Lower lobe of right lung (tissue), 2 donors: ENCODE measurements around the gene FGFR2. TPM values are rescaled to one million over a fixed set of nuclear protein-coding genes. Genes with fewer than 3 reads are reported as not detected.
A peak's percentile ranks its signal among the peaks of the same experiment; 100 is the strongest.

ENCODE experiments used
- ATAC-seq, 2 donors: fragments of 200-7000 bp; cut with Tn5 transposase; one replicate each; pipeline ENCODE4 v1.9.1; 2020 to 2022; ENCODE audit warnings: mild to moderate bottlenecking in 2 of 2, moderate library complexity in 2 of 2
- DNase-seq: peaks from one replicate; pipeline ENCODE4 v3.0.0-alpha.2; 2020
- H3K27ac ChIP-seq: fragments of 200-600 bp; one replicate; pipeline ENCODE4 v1.8.0; 2022
- H3K27me3 ChIP-seq: fragments of 200-600 bp; one replicate; pipeline ENCODE4 v1.8.0; 2022; ENCODE audit warnings: low read depth
- H3K36me3 ChIP-seq: fragments of 200-600 bp; one replicate; pipeline ENCODE4 v1.8.0; 2022; ENCODE audit warnings: mild to moderate bottlenecking
- H3K4me1 ChIP-seq: fragments of 200-600 bp; one replicate; pipeline ENCODE4 v1.8.0; 2022
- H3K4me3 ChIP-seq: fragments of 200-600 bp; one replicate; pipeline ENCODE4 v1.8.0; 2022; ENCODE audit warnings: mild to moderate bottlenecking
- H3K9me3 ChIP-seq: fragments of 200-600 bp; one replicate; pipeline ENCODE4 v1.8.0; 2022
- CTCF ChIP-seq: fragments of 200-600 bp; IDR thresholded peaks from one replicate; pipeline ENCODE4 v1.8.0; 2022; ENCODE audit warnings: antibody characterized with exemption, mild to moderate bottlenecking
- intact Hi-C: fragments of 100-400 bp; cut with DNase I; formaldehyde crosslinking; loops from one replicate; pipeline ENCODE4 v1.11.0; 2022
- long read RNA-seq: library from polyadenylated mRNA; unstranded; transcript quantifications from one replicate; pipeline ENCODE4 v2.0.0, GENCODE V29; 2021
- total RNA-seq: library from RNA; stranded (reverse); fragmentation: NEBNext Ultra II Directional; extraction: Animal tissue kit (Norgen Biotek cat#: 25700); gene quantifications from one replicate; pipeline ENCODE4 v1.2.1, GENCODE V29; 2021
- donor health status: DM: no; HTN: yes; CAD: no; lungs with severe emphysema.

The FGFR2 gene
- total RNA-seq, result 59.2 TPM
- long read RNA-seq, transcript FGFR2-215 (18 exons, 3,061 nt), result major isoform, 16 of 65 reads
- long read RNA-seq, partial matches to known transcripts, result 11 of 65 reads
- long read RNA-seq, other reads (novel, unspliced or antisense), result 38 of 65 reads

DNA sequence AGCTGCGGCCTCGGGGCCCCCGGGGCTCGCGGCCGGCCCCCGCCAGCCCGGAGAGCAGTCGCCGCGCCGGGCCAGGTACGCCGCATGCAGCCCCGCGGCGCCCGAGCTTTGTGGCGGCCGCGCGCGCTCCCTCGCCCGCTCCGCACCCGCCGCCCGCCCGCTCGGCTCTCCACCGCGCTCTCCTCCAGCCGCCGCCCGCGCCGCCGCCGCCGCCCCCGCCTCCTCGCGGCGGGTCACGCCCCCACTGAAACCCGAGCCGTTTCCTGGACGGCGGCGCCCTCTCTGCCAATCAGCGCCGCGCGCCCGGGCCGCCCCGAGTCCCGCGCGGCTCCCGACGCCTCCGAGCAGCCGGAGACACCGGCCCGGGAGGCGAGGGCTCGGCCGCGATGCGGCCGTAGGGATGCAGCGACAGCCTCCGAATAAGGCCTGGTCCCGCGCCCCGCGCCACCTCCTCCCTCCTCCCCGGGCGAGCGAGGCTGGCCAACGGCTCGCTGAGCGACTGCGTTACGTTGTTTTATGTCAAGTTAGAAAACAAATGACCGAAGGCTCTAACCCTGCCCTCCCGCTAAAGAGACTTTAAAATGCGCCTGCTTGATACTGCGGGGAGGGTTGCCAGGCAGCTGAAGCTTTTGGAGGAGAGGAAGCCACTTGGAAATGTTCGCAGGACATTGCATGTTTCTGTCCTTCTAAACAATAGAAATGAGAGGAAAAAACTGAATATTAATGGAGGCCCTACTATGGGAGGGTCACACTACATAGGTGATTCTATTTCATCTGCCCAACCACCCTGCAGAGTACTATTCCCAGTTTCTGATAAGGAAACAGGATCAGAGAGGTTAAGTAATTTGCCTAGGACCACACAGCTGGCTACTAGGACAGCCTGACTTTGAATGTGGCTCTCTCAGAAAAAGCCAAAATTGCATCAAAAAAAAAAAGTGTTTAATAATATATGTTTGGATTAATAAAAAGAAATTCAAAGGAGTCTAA lies at the start of gene FGFR2:
FGFR2 (minus strand) TSS at position 182 of the 987 bp plus-strand sequence. CDS start 4,627 bp downstream, outside the sequence.
- peak within 1 kb of the TSS; percentile 73 for H3K27ac ChIP-seq
- intact Hi-C loops, result no loop called here
- DNase-seq, result peak; percentile 83
- peaks cover 11% of the 10 kb centered on the region for H3K4me1 ChIP-seq
- peak; percentile 91 to 94 for ATAC-seq
- peaks cover 37% of the 10 kb centered on the region for H3K27me3 ChIP-seq
- TF ChIP-seq CTCF, result no peak
- no peaks in the 10 kb centered on the region for H3K9me3 ChIP-seq
- H3K4me3 ChIP-seq, result peak within 1 kb of the TSS; percentile 67
- H3K36me3 ChIP-seq, result no peaks in the 10 kb centered on the region

- Histone ChIP-seq H3K27ac (no peak overlapping the region), H3K9me3 (no peaks in the 10 kb centered on the region), H3K27me3 (peaks cover 3% of the 10 kb centered on the region), H3K36me3 (no peaks in the 10 kb centered on the region), H3K4me3 (no peak overlapping the region), H3K4me1 (no peaks in the 10 kb centered on the region)
- ATAC-seq, result no peak
- TF ChIP-seq CTCF, result no peak
- no peak for DNase-seq
- intact Hi-C loops, result no loop called here
Measured at GRCh38 chr10:121647401-121647800, 49.2 kb upstream of the FGFR2 start.

DNA sequence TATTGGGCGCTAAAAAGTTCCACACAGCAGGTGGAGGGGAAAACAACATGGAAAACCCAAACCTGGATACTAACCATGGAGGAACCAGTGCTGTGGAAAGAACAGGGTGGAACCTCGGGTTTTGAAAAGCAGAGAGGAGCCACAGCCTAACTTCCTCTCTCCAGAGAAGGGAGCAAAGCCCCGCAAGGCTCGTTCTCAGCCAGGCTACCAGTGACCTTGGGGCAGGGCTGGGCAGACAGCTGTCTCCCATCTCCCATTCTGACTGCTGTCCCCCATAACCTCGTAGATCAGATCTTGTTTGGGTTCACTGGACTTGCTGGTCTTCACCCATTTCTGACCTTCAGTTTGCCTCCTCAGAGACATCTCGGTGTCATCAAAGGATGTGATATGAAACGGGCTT lies 47.5 kb upstream of the FGFR2 start:
- peaks cover 3% of the 10 kb centered on the region for H3K27me3 ChIP-seq
- H3K36me3 ChIP-seq, result no peaks in the 10 kb centered on the region
- no peaks in the 10 kb centered on the region for H3K4me1 ChIP-seq
- DNase-seq, result no peak
- TF ChIP-seq CTCF, result no peak
- peaks cover 5% of the 10 kb centered on the region for H3K9me3 ChIP-seq
- H3K27ac ChIP-seq, result no peak overlapping the region
- intact Hi-C loops, result no loop called here
- ATAC-seq, result no peak
- no peak overlapping the region for H3K4me3 ChIP-seq

DNA sequence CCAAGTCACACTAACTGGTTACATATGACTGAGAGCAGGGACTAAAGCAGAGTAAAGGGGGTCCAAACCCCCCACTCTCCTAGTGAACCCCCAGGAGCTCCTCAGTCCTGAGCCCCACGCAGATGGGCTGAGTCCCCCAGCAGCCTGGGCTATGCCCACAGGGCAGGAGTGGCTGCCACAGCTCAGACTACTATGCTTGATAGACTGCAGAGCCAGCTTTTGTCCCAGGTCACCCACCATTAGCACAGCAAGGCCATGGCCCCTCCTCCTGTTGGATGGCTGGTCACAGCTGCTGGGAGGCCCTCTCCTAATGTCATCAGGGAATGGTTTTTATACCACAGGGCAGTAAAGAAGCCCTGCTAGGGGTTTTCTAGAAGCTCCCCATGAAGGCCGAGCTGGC lies 46.3 kb upstream of the FGFR2 start:
- peaks cover 9% of the 10 kb centered on the region for H3K9me3 ChIP-seq
- H3K4me3 ChIP-seq, result no peak overlapping the region
- no peak for DNase-seq
- ATAC-seq, result no peak
- H3K4me1 ChIP-seq, result no peaks in the 10 kb centered on the region
- no peaks in the 10 kb centered on the region for H3K36me3 ChIP-seq
- intact Hi-C loops, result no loop called here
- no peak overlapping the region for H3K27ac ChIP-seq
- peaks cover 3% of the 10 kb centered on the region for H3K27me3 ChIP-seq
- TF ChIP-seq CTCF, result no peak

DNA sequence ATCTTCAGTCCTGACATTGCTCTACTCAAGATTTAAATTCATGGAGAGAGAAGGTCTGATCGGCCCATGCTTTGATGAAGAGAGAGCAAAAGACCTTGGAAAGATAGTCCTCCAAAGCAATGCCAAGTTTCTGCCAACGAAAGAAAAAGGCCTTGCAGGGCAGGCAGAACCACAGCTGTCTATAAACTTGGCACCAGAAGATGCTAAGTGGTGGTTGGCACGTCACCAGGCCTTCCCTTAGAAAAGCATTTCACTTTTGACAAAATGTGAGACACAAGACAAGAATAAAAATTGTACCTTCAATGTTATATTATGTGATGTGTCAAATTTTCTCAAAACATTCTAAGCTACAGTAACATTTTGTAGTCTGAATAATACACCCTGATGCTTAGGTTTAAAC lies 42.0 kb upstream of the FGFR2 start:
- ATAC-seq, result no peak
- H3K4me3 ChIP-seq, result no peak overlapping the region
- no peaks in the 10 kb centered on the region for H3K4me1 ChIP-seq
- DNase-seq, result no peak
- H3K27me3 ChIP-seq, result no peaks in the 10 kb centered on the region
- peaks cover 15% of the 10 kb centered on the region for H3K9me3 ChIP-seq
- TF ChIP-seq CTCF, result no peak
- H3K27ac ChIP-seq, result no peak overlapping the region
- no peaks in the 10 kb centered on the region for H3K36me3 ChIP-seq
- intact Hi-C loops, result no loop called here
